ENCODE data around the gene PLXNB3.

DNA sequence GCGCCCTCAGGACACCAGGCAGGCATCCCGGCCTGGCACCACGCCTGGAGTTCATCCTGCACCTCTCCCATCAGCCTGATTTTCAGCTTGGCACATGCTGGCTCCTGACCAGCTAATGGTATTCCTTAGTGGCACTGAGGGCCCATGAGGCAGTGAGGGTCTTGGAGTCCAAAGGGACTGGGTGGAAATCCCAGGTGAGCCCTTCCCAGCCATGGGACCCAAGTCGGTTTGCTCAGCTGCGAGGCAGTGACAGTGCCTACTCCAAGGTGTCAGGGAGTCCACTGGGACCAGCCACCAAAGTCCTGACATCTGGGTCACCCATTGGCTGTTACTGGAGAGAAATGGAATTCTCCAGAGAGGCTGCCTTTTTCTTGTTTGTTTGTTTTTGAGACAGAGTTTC lies 35.3 kb downstream of the PLXNB3 start:
- TF ChIP-seq, protein P1, sequence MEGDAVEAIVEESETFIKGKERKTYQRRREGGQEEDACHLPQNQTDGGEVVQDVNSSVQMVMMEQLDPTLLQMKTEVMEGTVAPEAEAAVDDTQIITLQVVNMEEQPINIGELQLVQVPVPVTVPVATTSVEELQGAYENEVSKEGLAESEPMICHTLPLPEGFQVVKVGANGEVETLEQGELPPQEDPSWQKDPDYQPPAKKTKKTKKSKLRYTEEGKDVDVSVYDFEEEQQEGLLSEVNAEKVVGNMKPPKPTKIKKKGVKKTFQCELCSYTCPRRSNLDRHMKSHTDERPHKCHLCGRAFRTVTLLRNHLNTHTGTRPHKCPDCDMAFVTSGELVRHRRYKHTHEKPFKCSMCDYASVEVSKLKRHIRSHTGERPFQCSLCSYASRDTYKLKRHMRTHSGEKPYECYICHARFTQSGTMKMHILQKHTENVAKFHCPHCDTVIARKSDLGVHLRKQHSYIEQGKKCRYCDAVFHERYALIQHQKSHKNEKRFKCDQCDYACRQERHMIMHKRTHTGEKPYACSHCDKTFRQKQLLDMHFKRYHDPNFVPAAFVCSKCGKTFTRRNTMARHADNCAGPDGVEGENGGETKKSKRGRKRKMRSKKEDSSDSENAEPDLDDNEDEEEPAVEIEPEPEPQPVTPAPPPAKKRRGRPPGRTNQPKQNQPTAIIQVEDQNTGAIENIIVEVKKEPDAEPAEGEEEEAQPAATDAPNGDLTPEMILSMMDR (conservative IDR thresholded peaks at IDR 0.05; ENCODE audit: low read length), result no peak
- TF ChIP-seq EZH2phosphoT487 (IDR thresholded peaks at IDR 0.05; ENCODE audit: borderline replicate concordance, low read depth, low read length), result no peak

Measured in OCI-LY7 (cell line).